Fibroblast of mammary gland (primary cell): Measurements from ENCODE around the gene HS3ST2.

Source experiments
- DNase-seq: peaks from one replicate; pipeline ENCODE4 v3.0.0-alpha.2; 2010; ENCODE audit warnings: low read depth
- H3K4me3 ChIP-seq: 2 replicates; pipeline ENCODE4 v1.5.1; 2011; ENCODE audit warnings: low read depth, mild to moderate bottlenecking, low read length, moderate library complexity; ENCODE audit not compliant: control insufficient read depth
- TF ChIP-seq, protein P1 (sequence below): conservative IDR thresholded peaks from 2 replicates; pipeline ENCODE4 v1.5.1; 2011; ENCODE audit warnings: low read depth, low read length, inconsistent platforms; ENCODE audit not compliant: control insufficient read depth, insufficient read depth

HS3ST2 gene

DNA sequence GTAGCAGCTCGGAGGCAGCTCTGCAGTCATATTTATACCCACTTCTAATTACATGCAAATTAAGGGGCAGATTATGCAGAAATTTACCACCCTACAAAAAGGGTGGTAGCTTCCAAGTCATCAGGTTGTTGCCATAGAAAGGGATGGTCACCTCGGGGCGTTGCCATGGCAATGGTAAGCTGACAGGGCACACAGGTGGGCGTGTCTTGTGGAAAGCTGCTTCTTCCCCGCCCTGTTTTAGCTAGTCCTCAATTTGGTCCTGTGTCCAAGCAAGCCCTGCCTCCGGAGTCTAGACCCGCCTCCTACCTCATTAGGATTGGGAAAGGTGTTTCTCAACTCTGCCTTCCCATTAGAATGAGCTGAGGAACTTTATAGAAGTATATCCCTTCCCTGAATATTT lies 98.7 kb downstream of the HS3ST2 start:
- DNase-seq: no peak
- H3K4me3 ChIP-seq: no peak overlapping the region
- TF ChIP-seq, protein P1, sequence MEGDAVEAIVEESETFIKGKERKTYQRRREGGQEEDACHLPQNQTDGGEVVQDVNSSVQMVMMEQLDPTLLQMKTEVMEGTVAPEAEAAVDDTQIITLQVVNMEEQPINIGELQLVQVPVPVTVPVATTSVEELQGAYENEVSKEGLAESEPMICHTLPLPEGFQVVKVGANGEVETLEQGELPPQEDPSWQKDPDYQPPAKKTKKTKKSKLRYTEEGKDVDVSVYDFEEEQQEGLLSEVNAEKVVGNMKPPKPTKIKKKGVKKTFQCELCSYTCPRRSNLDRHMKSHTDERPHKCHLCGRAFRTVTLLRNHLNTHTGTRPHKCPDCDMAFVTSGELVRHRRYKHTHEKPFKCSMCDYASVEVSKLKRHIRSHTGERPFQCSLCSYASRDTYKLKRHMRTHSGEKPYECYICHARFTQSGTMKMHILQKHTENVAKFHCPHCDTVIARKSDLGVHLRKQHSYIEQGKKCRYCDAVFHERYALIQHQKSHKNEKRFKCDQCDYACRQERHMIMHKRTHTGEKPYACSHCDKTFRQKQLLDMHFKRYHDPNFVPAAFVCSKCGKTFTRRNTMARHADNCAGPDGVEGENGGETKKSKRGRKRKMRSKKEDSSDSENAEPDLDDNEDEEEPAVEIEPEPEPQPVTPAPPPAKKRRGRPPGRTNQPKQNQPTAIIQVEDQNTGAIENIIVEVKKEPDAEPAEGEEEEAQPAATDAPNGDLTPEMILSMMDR: no peak

DNA sequence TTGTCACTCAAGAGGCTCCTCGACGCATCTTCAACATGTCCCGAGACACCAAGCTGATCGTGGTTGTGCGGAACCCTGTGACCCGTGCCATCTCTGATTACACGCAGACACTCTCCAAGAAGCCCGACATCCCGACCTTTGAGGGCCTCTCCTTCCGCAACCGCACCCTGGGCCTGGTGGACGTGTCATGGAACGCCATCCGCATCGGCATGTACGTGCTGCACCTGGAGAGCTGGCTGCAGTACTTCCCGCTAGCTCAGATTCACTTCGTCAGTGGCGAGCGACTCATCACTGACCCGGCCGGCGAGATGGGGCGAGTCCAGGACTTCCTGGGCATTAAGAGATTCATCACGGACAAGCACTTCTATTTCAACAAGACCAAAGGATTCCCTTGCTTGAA lies 101.0 kb downstream of the HS3ST2 start:
- TF ChIP-seq, protein P1: no peak
- DNase-seq: no peak
- H3K4me3 ChIP-seq: no peak overlapping the region

DNA sequence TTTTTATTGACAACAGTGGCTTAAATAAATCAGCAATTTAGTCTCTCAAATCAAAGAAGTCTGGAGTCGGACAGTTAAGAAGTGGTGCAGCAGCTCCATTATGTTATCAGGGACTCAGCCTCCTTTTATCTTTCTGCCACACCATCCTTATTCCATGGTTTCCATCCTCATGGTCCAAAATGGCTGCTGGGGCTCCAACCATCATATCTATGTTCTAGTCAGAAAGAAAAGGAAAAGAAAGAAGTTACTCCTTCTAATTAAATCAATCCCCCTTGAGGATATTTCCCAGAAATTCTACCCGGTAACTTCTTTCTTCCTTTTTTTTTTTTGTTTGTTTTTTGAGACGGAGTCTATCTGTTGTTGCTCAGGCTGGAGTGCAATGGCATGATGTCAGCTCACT lies 109.5 kb downstream of the HS3ST2 start:
- TF ChIP-seq, protein P1: no peak
- no peak overlapping the region for H3K4me3 ChIP-seq
- DNase-seq: no peak

DNA sequence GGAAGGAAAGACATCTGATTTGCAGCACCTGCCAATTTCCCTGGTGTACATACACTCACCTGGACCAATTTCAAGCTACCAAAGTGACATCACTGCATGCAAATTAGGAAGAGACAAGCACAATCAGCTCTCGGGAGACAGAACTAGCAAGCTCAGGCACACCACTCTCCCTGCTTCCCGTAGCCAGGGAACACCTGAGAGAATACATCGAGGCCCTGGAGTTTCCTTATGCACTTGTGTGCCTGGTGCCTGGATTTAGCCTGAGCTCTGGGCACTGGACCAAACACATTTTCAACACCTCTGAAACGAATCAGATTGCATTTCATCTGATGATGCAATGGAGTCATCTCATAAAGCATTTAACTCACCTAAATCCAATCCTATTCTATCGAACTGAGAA lies 110.5 kb downstream of the HS3ST2 start:
- no peak for DNase-seq
- H3K4me3 ChIP-seq: no peak overlapping the region
- TF ChIP-seq, protein P1: no peak

DNA sequence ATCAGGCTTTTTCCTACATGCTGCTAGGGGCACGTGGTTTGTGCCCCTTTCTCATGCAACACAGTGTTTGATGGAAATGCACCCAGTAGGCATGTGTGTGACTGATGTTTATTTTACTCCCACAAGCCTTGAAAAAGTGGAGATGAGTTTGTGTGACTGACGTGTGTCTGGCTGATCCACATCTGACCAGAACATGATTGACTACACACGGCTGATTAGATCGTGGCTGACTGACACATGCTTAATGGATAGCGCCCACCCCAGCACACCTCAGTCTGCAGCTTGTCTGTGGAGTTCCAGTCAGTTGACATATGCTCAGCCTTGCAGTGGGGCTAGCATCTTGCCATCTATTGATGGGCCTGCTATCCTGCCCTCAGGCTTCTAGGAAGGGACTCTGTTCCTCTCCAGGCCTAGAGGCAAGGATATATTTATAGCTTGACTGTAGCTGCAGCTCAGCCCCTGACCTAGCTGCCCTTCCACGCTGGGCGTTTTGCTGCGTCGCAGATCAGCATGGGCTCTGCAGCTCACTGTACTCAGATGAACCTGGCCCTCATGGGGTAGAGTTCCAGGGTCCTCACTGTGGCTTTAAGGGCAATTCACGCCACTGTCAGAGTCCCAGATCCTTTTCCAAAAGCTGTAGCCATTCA lies 112.3 kb downstream of the HS3ST2 start:
- no peak for DNase-seq
- TF ChIP-seq, protein P1: no peak
- no peak overlapping the region for H3K4me3 ChIP-seq

DNA sequence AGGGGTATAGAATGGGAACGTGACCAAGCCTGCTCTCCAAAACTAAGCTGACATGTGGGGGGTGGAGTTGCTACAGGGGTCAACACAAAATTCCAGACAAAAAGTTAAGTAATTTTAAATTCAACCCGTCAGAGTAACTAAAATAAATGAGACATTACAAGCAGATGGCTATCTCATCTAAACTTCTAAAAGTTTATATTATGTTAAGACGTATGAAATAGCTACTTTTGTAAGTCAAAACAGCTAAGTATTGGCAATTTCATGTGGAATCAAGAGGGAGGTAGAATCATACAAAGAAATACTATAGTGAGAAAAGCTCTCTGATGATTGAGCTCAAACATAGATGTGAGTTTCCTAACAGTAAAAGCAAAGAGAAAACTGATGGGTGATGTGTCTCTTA lies 113.3 kb downstream of the HS3ST2 start:
- no peak overlapping the region for H3K4me3 ChIP-seq
- TF ChIP-seq, protein P1: no peak
- DNase-seq: no peak

DNA sequence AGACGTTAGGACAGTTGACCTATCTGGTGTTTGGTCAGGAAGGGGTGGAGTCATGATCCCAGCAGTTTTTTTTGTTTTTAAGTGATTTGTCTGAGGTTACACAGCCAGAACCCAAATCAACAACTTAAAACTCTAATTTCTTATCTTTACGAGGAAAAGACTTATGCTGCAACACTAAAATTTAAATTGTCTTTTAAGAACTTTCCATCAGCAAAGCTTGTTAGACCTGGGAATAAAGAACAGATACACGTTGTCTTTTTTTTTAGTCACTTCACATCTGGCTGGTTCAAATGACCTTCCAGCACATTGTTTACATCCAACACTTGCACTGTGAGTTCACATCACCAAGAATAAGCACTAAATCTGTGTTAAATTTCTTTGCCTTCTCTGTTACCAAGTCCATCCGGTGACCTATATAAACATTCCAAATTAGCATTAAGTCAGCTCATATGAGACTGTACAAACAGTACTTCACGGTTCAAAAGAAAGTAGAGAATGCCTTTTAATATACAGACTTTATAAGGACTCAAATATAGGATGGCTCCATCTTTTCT lies 115.0 kb downstream of the HS3ST2 start:
- DNase-seq: no peak
- TF ChIP-seq, protein P1: no peak
- H3K4me3 ChIP-seq: no peak overlapping the region
